HG02678 (cell line): ENCODE measurements around the gene GRIK4.
A peak's percentile ranks its signal among the peaks of the same experiment; 100 is the strongest.

Experiments used
- ATAC-seq: cut with Tn5 transposase; IDR thresholded peaks from one replicate; pipeline ENCODE4 v1.9.1; 2021; ENCODE audit warnings: mild to moderate bottlenecking, moderate library complexity; ENCODE audit not compliant: unreplicated experiment

The GRIK4 gene

GRCh38 chr11:120630122-120630521 is 118.6 kb downstream of the GRIK4 start:
- no peak for ATAC-seq

GRCh38 chr11:120632579-120632978 is 121.0 kb downstream of the GRIK4 start:
- no peak for ATAC-seq

GRCh38 chr11:120633616-120634393 is 122.3 kb downstream of the GRIK4 start:
- ATAC-seq: no peak

GRCh38 chr11:120634706-120635105 is 123.2 kb downstream of the GRIK4 start:
- no peak for ATAC-seq

GRCh38 chr11:120635136-120635810 is 123.7 kb downstream of the GRIK4 start:
- no peak for ATAC-seq

- ATAC-seq: no peak
These were observed 125.6 kb downstream of the GRIK4 start for GRCh38 chr11:120637131-120637530.

GRCh38 chr11:120642196-120642894 is 130.8 kb downstream of the GRIK4 start:
- ATAC-seq: no peak

- ATAC-seq: no peak
These were observed 131.7 kb downstream of the GRIK4 start for GRCh38 chr11:120643284-120643683.

GRCh38 chr11:120645639-120646038 is 134.1 kb downstream of the GRIK4 start:
- ATAC-seq: no peak

- ATAC-seq: no peak
These were observed 134.7 kb downstream of the GRIK4 start for GRCh38 chr11:120646206-120646605.

- no peak for ATAC-seq
These were observed 136.1 kb downstream of the GRIK4 start for GRCh38 chr11:120647681-120648080.

GRCh38 chr11:120648771-120649170 is 137.2 kb downstream of the GRIK4 start:
- no peak for ATAC-seq

- ATAC-seq: no peak
These were observed 137.8 kb downstream of the GRIK4 start for GRCh38 chr11:120649316-120649715.

GRCh38 chr11:120651396-120651795 is 139.8 kb downstream of the GRIK4 start:
- ATAC-seq: no peak

GRCh38 chr11:120651836-120652235 is 140.3 kb downstream of the GRIK4 start:
- no peak for ATAC-seq

- ATAC-seq: no peak
These were observed 141.3 kb downstream of the GRIK4 start for GRCh38 chr11:120652705-120653335.

GRCh38 chr11:120655589-120655988 is 144.0 kb downstream of the GRIK4 start:
- ATAC-seq: peak; percentile 47

GRCh38 chr11:120657306-120658070 is 145.9 kb downstream of the GRIK4 start:
- ATAC-seq: peak; percentile 56

GRCh38 chr11:120658071-120658423 is 146.5 kb downstream of the GRIK4 start:
- peak; percentile 55 for ATAC-seq

GRCh38 chr11:120659076-120659475 is 147.5 kb downstream of the GRIK4 start:
- ATAC-seq: no peak
